Fibroblast of pulmonary artery (primary cell): ENCODE results near the gene NCOA3.
A peak's percentile ranks its signal among the peaks of the same experiment; 100 is the strongest.

Experiments used
- DNase-seq: peaks from one replicate; pipeline ENCODE4 v3.0.0-alpha.2; 2010; ENCODE audit warnings: low read depth
- H3K4me3 ChIP-seq: replicated peaks from 2 replicates; pipeline ENCODE4 v1.5.1; 2011; ENCODE audit warnings: low read depth, mild to moderate bottlenecking, control low read depth, low read length, moderate library complexity
- TF ChIP-seq, protein P1 (sequence below): IDR thresholded peaks from 2 replicates; pipeline ENCODE4 v1.5.1; 2011; ENCODE audit warnings: mild to moderate bottlenecking, control low read depth, low read length, inconsistent platforms; ENCODE audit errors: missing control alignments

NCOA3 gene

DNA sequence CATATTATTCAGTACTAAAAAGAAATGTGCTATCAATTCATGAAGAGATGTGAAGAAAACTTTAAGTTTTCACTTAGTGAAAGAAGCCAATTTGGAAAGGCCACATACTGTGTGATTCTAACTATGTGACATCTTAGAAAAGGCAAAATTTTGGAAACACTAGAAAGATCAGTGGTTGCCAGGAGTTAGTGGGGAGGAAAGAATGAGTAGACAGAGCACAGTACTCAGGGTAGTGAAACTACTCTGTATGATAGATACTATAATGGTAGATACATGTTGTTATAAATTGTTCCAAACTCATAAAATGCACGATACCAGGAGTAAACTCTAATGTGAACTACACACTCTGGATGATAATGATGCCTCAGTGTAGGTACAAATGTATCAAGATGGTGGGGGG, 14.2 kb downstream of the NCOA3 start:
- TF ChIP-seq, protein P1, sequence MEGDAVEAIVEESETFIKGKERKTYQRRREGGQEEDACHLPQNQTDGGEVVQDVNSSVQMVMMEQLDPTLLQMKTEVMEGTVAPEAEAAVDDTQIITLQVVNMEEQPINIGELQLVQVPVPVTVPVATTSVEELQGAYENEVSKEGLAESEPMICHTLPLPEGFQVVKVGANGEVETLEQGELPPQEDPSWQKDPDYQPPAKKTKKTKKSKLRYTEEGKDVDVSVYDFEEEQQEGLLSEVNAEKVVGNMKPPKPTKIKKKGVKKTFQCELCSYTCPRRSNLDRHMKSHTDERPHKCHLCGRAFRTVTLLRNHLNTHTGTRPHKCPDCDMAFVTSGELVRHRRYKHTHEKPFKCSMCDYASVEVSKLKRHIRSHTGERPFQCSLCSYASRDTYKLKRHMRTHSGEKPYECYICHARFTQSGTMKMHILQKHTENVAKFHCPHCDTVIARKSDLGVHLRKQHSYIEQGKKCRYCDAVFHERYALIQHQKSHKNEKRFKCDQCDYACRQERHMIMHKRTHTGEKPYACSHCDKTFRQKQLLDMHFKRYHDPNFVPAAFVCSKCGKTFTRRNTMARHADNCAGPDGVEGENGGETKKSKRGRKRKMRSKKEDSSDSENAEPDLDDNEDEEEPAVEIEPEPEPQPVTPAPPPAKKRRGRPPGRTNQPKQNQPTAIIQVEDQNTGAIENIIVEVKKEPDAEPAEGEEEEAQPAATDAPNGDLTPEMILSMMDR = no peak
- DNase-seq = no peak
- H3K4me3 ChIP-seq = no peak overlapping the region

DNA sequence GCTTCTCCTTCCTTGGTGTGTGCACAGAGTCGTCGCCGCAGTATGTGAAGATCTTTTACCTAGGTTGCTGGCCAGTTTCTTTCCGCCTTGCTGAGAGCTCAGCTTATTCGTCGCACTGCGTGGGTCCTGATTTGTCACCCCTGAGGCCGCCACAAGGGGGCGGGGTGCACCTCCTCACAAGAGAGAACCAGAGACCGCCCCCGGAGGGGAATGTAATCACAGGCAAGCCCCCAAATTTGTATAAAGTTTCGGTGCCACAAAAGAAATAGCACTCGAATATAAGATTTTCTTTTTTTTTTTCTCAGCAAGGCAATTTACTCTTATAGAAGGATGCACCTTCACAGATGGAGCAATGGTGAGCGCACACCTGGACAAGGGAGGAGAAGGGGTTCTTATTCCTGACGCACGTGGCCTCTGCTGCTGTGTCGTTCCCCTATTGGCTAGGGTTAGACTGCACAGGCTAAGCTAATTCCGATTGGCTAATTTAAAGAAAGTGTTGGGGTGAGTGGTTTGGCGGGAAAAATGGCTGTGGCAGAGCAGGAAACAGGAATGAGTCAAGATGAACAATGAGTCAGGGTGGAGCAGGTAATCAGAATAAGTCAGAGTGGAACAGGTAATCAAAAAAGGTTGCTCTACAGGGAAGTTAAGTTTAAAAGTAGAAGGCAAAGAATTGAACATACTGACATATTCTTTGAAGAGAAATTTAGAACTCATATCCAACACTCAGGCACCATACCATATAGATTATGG, 19.5 kb downstream of the NCOA3 start:
- H3K4me3 ChIP-seq = no peak overlapping the region
- DNase-seq = no peak
- TF ChIP-seq, protein P1 = no peak

DNA sequence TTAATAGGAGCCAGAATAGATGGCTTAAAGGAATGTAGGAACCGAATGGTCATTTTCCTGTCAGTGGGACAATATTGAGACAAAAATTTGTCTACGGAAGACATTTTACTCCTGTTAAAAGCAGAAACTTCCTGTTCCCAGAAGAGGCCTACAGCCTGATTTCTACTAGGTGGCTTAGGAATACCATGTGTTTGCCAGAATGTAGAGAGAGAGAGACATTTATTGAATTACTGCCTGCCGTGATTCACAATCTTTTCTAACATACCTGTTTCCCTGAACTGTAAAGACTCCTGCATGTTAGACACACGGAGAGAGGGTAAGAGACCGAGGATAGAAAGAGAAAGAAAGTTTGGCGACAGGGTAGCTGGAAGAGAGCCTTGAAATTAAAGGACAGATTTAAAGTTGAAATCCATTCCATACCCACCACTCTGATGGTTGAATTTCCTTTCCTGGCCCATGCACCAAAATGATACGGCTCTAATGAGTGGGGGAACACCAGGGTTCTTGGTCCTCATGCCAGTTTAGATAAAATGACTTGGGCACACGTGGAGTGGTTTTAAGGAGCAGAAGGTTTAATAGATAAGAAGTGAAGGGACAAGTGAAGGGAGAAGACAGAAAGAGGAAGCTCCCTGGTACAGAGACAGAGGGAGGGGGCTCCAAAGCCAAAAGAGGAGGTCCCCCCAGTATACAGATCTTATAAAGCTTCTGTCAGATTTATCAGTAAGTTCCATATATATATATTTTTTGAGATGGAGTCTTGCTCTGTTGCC, 22.5 kb downstream of the NCOA3 start:
- H3K4me3 ChIP-seq = no peak overlapping the region
- TF ChIP-seq, protein P1 = no peak
- DNase-seq = no peak

DNA sequence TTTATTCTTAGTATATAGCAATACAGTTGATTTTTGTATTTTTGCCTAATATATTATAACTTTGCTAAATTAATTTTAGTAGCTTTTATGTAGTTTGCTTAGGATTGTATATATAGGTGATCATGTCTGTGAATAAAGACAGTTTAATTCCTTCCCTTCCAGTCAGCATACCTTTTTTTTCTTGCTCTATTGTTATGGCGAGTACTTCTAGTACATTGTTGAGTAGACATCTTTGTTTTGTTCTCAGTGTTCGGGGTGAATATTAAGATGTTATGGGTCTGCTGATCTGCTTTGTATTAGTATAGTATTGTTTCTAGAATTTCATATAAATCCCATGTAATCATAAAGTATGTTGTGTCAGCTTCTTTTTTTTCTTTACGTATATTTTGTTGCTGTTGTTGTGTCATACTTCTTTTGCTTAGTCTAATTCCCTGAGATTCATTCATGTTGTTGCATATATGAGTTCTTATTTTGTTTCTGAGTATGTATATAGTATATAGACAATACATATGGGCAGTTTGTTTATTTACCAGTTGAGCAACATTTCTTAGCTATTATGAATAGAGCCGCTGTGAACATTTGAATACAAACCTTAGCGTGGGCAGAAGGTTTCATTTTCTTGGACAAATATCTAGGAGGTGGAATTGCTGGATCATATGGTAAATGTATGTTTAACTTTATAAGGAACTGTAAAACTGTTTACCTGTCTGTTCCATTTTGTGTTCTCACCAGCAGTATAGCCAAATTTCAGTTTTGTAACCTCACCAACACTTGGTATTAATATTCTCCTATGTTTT, 25.5 kb downstream of the NCOA3 start:
- TF ChIP-seq, protein P1 = no peak
- DNase-seq = no peak
- no peak overlapping the region for H3K4me3 ChIP-seq

DNA sequence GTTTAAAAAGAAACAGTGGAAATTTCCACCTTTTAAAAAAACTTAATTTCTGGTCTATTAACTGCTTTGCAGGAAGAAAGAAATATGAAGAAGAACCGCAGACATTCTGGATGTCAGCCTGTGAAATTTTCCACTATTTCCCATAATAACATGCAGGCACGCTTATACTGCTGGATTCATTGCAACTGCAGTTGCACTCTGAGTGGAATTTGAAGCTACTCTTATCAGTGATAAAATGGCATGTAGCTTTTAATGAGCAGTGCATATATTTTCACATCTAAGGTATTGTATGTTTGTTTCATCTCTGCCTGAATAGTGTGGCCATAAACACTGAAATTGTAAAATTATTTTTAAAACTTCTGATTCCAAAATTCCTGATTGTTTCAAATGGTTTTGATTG, 28.2 kb downstream of the NCOA3 start:
- TF ChIP-seq, protein P1 = no peak
- no peak overlapping the region for H3K4me3 ChIP-seq
- peak; percentile 32 for DNase-seq

DNA sequence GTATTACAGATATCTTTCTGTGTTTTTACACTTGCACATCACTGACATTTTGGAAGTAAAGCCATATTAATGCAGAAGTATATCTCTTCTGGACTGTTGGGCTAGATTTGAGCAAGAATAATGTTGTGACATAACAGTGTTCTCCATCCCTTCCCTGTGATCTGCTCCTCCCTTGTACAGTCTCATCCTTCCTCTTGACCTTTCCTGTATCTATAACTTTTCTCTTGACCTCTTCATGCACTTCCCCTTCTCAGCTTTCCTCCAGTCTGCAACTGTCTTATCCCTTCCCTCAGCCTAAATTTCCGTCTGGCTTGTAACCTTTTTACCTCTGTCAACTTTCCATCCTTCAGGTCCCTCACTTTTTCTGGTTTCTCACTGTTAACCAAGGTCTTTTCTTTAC, 29.8 kb downstream of the NCOA3 start:
- no peak for DNase-seq
- no peak overlapping the region for H3K4me3 ChIP-seq
- TF ChIP-seq, protein P1 = no peak
